Stimulated activated CD8-positive, alpha-beta memory T cell treated with anti-CD3 and anti-CD28 coated beads, Interleukin-4, amount 100 ng/mL, for 48 hours (primary cell): ENCODE data around the gene CCHCR1.

Source experiments
- DNase-seq: peaks from one replicate; pipeline ENCODE4 v3.0.0-alpha.2; 2020

The CCHCR1 gene

GRCh38 chr6:31158863-31159855 lies 1.6 kb upstream of the CCHCR1 start:
- peak; percentile 62 for DNase-seq

DNA sequence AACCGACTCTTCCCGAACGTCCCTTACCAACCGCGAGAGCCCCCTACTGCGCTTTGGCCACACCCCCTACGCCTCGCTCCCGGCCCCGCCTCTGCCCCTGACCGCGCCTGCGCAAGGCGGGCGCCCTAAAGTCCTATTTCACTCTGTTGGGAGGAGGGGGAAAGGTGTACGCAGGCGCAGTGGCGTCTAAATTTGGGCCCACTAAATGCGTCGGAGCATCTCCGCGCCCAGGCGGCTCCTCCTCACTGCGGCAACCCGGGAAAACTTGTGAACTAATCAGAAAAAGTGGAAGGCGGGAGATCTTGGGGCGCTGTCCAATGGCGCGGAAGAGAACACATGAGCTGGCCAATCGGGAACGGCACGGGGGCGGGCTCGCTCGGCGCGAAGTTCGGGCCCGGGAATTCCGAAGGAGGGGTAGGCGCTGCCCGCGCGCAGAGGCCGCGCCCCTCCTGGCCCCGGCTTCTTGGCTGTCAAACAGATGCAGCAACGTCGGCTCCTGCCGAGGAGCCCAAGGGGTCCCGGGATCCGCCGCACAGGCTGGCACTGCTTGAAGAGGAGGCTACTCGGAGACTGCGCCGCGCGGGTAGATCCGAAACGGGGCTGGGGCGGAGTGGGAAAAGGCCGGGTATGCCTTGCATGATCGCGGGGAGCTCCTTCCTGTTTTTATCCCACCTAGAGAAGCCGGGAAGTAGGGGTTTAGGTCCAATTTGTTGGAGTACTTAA lies 699 bp upstream of the CCHCR1 start, which contains the start of gene TCF19:
Gene TCF19, plus strand, starts transcription at position 450 of the 723 bp plus-strand sequence. CDS start 881 bp downstream, outside the sequence.
- DNase-seq: peak; percentile 99

DNA sequence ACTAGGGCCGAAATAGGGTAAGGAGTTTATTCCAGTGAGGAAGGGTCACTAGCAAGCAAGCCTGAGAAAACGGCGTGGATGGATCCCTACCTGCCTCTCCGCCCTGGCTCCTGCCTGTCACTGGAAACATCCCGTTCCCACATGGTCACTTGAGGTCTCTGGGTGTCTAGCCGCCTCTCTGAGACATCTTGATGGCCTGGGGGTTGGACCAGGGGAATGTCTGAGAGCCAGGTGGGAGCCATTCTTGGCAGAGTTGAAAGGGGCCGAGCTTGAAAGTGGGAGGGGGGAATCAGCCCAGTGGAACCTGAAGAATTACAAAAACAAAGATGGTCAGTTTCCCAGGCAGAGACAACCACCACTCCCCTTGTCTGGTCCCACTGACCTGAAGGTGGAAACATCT lies 961 bp downstream of the CCHCR1 start:
- DNase-seq: no peak

GRCh38 chr6:31154436-31154835 lies 3.2 kb downstream of the CCHCR1 start:
- no peak for DNase-seq

DNA sequence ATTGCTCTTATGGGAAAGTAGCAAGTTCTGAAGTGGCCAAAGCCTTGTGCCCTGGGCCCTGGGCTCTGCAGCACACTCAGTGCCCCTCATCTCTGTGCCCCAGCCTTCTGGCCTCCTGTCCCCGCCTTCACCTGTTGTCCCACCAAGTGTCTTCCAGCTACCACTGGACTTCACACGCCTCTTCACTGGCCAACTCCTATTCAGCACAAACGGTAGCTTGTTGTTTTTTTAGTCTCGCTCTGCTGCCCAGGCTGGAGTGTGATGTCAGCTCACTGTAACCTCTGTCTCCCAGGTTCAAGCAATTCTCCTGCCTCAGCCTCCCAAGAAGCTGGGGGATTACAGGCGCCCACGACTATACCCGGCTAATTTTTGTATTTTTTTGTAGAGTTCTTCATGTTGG lies 4.8 kb downstream of the CCHCR1 start:
- DNase-seq: no peak

- DNase-seq: no peak
These were observed 7.7 kb downstream of the CCHCR1 start for GRCh38 chr6:31149827-31150447.

- no peak for DNase-seq
These were observed 12.2 kb downstream of the CCHCR1 start for GRCh38 chr6:31145386-31145785.

DNA sequence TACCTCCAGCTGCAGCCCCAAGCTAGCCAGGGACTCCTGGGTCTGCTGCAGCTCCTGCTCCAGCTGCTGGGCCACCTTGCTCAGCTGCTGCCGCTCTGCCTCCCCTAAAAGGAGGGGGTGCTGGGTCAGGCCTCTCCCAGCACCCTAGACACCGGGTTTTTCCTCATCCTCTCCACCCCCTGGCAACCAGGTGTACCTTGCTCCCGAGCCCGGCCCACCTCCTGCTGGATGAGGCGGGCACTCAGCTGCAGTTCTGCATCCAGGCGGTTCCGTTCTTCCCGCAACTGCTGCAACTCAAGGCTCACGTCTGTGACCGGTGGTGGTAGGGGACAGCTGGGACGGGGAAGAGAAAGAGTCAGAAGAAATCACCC lies 12.6 kb downstream of the CCHCR1 start:
- no peak for DNase-seq

DNA sequence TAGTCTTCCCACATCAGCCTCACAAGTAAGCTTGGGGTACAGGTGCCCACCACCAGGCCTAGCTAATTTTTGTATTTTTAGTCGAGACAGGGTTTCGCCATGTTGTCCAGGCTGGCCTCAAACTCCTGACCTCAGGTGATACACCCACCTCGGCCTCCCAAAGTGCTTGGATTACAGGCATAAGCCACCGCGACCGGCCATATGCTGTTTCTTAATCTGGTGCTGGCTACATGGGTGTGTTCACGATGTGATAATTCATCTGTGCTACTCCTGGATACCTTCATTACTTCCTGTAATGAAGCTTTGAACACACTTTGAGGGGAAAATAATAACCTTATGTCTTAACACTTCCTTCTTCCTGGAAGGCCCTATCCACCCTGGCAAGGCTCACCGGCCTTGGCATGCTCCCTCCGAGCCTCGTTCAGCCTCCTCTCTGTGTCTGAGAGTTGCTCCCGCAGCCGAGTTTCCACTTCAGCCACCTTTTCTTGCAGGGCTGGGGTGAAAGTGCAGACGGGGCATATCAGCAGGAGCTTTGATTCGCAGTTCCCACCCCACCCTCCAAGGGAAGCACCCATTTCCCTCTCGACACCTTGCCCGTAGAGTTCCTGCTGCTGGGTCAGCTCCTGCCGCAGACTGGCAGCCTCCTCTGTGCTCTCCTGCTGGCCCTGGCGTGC lies 13.2 kb downstream of the CCHCR1 start:
- DNase-seq: no peak

GRCh38 chr6:31143148-31143547 lies 14.5 kb downstream of the CCHCR1 start:
- DNase-seq: no peak

DNA sequence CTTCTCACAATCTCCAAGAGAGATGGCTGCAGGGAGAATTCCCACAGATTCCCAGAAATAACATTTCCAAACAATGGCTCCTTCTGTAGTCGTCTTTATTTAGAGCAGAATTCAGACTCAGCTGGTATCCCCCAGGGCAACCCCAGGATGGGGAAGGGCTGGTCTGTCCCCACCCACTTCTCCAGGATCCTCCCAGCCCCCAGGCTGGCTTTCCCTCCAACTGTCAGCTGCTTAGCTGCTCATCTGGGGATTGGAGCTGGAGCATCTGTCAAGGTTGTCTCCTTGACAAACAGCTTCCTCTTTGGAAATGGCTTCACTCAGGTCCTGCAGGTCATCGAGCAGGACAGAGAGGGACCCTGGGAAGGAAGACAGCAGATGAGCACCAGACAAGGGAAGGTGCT lies 15.2 kb downstream of the CCHCR1 start:
- no peak for DNase-seq

DNA sequence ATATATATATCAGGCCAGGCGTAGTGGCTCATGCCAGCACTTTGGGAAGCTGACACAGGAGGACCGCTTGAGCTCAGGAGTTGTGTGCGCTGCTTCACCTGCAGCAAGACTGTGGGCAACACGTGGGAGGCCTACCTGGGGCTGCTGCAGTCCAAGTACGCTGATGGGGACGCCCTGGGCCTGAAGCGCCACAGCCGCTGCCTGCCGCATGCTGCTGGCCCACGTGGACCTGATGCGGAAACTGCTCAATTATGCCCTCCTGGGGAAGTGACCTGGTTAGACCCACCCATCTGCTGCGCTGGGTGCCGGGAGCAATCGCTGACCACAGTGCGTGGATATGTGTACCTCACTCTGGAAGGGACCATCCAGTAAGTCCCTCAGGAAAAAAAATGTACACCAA lies 17.0 kb downstream of the CCHCR1 start:
- no peak for DNase-seq

DNA sequence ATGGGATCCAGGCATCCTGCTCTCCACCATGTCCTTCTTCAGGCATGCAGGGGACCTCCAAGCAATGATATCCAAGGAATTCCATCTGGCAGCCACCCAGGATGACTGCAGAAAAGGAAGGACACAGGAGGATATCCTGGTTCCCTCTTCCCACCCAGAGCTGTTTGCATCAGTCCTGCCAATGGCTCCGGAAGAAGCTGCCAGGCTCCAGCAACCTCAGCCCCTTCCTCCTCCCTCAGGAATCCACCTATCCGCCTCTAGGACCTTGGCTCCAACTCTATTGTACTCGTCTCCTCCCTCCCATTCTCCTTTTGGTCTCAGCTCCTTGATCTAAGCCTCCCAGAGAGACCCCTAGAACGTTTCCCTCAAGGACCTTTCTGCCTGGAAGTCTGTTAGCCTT lies 18.0 kb downstream of the CCHCR1 start:
- no peak for DNase-seq

DNA sequence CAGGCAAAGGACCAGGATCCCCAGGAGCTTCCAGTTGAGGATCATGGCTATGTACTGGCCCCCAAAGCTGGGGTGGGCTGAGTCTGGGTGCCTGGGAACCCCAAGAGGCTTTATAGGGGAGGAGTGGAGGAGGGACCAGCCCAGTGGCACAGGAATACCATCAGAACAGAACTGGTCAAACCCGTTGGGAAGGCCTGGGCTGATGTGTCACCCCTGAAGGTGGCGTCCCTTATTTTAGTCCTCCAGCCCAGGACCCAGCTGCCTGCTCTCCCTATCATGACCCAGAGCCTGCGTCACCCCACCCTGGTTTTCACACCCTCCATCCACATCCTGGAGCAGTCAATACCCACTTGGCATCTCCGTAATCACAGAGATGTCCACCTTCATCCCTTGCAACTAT lies 18.6 kb downstream of the CCHCR1 start, which contains the start of gene PSORS1C2:
Gene PSORS1C2, minus strand, starts transcription at position 85 of the 400 bp plus-strand sequence. Its CDS starts 40 bp downstream, at position 45.
- DNase-seq: no peak

GRCh38 chr6:31135710-31136109 lies 21.9 kb downstream of the CCHCR1 start:
- no peak for DNase-seq

- DNase-seq: no peak
These were observed 24.8 kb downstream of the CCHCR1 start for GRCh38 chr6:31132806-31133205.

DNA sequence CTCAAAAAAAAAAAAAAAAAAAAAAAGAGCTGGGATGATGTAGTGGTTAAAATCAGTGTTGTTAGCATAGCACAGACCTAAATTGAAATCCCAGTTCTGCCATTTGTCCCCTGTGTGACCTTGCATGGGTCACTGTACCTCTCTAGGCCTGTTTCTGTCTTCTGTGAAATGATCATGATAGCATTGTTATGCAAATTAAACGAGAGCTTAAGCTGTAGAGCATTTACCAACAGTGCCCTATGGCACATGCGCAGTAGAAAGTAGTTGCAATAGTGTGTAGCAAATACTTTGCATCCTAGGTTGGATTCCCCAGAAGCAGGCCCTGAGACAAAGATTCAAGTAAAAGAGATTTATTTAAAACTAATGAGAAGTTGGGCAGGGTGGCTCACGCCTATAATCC lies 26.0 kb downstream of the CCHCR1 start:
- DNase-seq: no peak

DNA sequence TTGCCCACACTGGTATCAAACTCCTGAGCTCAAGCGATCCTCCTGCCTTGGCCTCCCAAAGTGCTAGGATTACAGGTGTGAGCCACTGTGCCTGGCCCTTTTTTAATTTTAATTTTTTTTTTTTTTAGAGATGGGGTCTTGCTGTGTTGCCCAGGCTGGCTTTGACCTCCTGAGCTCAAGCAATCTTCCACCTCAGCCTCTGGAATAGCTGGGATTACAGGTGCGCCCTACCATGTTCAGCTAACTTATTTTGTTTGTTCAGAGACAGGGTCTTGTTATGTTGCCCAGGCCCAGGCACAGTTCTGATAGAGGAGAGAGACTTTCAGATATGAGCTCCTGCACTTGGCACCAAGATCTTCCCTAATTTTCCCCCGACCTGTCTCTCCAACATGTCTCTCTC lies 26.9 kb downstream of the CCHCR1 start:
- no peak for DNase-seq

DNA sequence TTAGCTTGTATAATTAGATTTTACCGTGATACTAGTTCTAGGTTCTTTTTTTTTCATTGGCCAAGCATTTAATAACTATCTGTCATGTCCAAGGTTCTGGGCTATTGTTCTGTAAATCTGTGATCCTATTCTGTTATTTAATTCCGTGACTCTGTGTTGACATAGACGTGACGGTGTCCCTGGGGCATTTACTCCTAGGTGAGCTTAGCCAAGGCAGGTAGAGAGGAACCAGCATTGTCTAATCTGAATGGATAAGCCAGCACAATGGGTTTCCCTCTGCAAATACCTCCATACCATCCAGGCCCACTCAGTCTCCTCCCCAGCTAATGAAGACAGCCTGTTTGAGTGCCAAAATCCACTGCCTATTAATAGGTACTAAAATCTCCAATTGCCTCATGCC lies 28.5 kb downstream of the CCHCR1 start:
- no peak for DNase-seq

- peak; percentile 84 for DNase-seq
These were observed 29.4 kb downstream of the CCHCR1 start for GRCh38 chr6:31128093-31128676.

DNA sequence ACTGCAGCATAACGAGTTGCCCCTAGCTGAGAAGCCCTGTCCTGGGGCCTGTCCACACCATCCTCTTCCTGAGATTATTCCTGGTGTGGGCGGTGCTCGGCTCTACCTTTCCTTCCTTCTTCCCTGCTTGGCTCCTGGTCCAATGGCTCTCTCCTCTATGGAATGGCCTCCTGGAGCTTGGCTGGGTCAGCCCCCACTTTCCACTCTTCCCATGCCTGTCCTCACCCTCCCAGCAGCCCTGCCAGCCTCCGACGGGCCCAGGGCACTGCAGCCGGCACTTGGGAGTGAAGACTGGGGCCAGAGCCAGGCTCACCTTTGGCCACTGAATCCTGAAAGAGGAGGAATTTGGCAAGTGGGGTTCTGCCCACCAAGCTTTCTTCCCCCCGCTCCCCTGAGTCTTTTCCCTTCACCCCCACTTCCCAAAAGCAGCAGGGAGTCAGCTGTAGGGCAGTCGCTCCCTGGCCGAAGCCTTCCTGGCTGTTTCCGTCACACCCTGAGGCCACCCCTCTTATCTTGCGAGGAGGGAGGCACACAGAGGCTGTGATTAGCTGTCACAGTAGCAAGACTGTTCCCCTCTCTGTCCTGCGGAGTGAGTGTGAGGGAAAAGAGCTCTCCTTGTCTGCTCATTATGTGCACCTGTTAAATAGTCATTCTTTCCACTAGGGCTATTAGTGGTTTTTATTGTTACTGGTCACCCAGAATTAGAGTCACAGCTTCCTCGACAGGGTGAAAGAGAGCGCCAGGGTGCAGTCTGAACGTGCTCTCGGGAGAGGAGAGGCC lies 31.0 kb downstream of the CCHCR1 start:
- DNase-seq: no peak
